ENCODE data around the gene SGSM1.

Gene SGSM1

GRCh38 chr22:24819487-24819886 lies 13.5 kb downstream of the SGSM1 start:
- H3K27me3 ChIP-seq (ENCODE audit: control insufficient read depth, low read length), result no peaks in the 10 kb centered on the region
- H3K27ac ChIP-seq (ENCODE audit: low read depth, low read length), result no peak overlapping the region
- no peaks in the 10 kb centered on the region for H3K4me1 ChIP-seq (ENCODE audit: control insufficient read depth, low read length)
- no peaks in the 10 kb centered on the region for H3K79me2 ChIP-seq (ENCODE audit: control insufficient read depth, low read length)
- no peak for TF ChIP-seq EZH2phosphoT487 (IDR thresholded peaks at IDR 0.05; ENCODE audit: borderline replicate concordance, low read length)
- TF ChIP-seq CTCF (IDR thresholded peaks at IDR 0.05; ENCODE audit: low read depth, low read length, poor library complexity, severe bottlenecking), result no peak
- H4K20me1 ChIP-seq (ENCODE audit: control insufficient read depth, insufficient read depth, low read depth, low read length), result no peaks in the 10 kb centered on the region
- H3K4me3 ChIP-seq (ENCODE audit: low read length), result no peak overlapping the region
- peaks cover 10% of the 10 kb centered on the region; the same call in 1 of the 2 replicates for H3K9me3 ChIP-seq (ENCODE audit: control insufficient read depth, insufficient read depth, low read length)
- no peaks in the 10 kb centered on the region for H3F3A ChIP-seq (ENCODE audit: control insufficient read depth, insufficient read depth)
- no peaks in the 10 kb centered on the region for H3K36me3 ChIP-seq (ENCODE audit: control insufficient read depth, low read length)
- no peaks in the 10 kb centered on the region for H3K9me2 ChIP-seq (replicated peaks; ENCODE audit: control insufficient read depth, low read length)
- H3K4me2 ChIP-seq (ENCODE audit: low read length), result no peak overlapping the region

DNA sequence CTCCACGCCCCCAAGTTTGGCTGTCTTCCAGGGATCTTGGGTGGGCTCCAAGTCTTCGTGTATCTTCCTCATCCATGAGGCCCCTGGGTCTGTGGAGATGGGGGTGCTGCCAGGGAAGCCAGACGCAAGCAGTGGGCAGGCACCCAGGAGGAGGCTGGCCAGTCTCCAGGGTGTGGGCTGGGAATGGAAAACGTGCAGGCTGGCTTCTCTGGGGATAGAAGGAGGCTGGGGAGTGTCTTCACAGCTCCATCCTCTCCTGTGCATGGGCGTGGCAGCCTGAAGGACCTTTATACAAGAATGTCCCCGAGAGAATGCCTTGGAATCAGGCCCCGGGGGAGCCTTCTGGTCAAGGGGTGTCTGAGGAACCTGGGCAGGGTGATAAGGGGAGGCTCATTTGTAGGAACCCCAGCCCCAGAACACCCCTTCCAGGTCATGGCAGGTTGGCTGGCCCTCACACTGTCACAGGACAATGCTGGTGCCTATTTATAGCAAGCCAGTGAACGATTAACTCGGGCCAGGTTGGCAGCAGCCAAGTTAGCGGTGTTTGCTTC lies 14.0 kb downstream of the SGSM1 start:
- H4K20me1 ChIP-seq (ENCODE audit: control insufficient read depth, insufficient read depth, low read depth, low read length), result no peaks in the 10 kb centered on the region
- no peaks in the 10 kb centered on the region for H3K9me2 ChIP-seq (replicated peaks; ENCODE audit: control insufficient read depth, low read length)
- H3K4me1 ChIP-seq (ENCODE audit: control insufficient read depth, low read length), result no peaks in the 10 kb centered on the region
- TF ChIP-seq CTCF (IDR thresholded peaks at IDR 0.05; ENCODE audit: low read depth, low read length, poor library complexity, severe bottlenecking) (no peak), EZH2phosphoT487 (IDR thresholded peaks at IDR 0.05; ENCODE audit: borderline replicate concordance, low read length) (no peak)
- no peak overlapping the region for H3K4me2 ChIP-seq (ENCODE audit: low read length)
- no peak overlapping the region for H3K27ac ChIP-seq (ENCODE audit: low read depth, low read length)
- H3K79me2 ChIP-seq (ENCODE audit: control insufficient read depth, low read length), result no peaks in the 10 kb centered on the region
- H3F3A ChIP-seq (ENCODE audit: control insufficient read depth, insufficient read depth), result no peaks in the 10 kb centered on the region
- H3K9me3 ChIP-seq (ENCODE audit: control insufficient read depth, insufficient read depth, low read length), result peaks cover 10% of the 10 kb centered on the region; the same call in 1 of the 2 replicates
- no peak overlapping the region for H3K4me3 ChIP-seq (ENCODE audit: low read length)
- no peaks in the 10 kb centered on the region for H3K27me3 ChIP-seq (ENCODE audit: control insufficient read depth, low read length)
- no peaks in the 10 kb centered on the region for H3K36me3 ChIP-seq (ENCODE audit: control insufficient read depth, low read length)

GRCh38 chr22:24822471-24822870 lies 16.5 kb downstream of the SGSM1 start:
- TF ChIP-seq EZH2phosphoT487 (IDR thresholded peaks at IDR 0.05; ENCODE audit: borderline replicate concordance, low read length), result no peak
- TF ChIP-seq CTCF (IDR thresholded peaks at IDR 0.05; ENCODE audit: low read depth, low read length, poor library complexity, severe bottlenecking), result no peak
- H3K4me2 ChIP-seq (ENCODE audit: low read length), result no peak overlapping the region
- no peaks in the 10 kb centered on the region for H3F3A ChIP-seq (ENCODE audit: control insufficient read depth, insufficient read depth)
- H3K4me3 ChIP-seq (ENCODE audit: low read length), result no peak overlapping the region
- H3K9me2 ChIP-seq (replicated peaks; ENCODE audit: control insufficient read depth, low read length), result no peaks in the 10 kb centered on the region
- no peaks in the 10 kb centered on the region for H3K36me3 ChIP-seq (ENCODE audit: control insufficient read depth, low read length)
- H3K79me2 ChIP-seq (ENCODE audit: control insufficient read depth, low read length), result no peaks in the 10 kb centered on the region
- H3K4me1 ChIP-seq (ENCODE audit: control insufficient read depth, low read length), result no peaks in the 10 kb centered on the region
- no peaks in the 10 kb centered on the region for H3K9me3 ChIP-seq (ENCODE audit: control insufficient read depth, insufficient read depth, low read length)
- no peaks in the 10 kb centered on the region for H4K20me1 ChIP-seq (ENCODE audit: control insufficient read depth, insufficient read depth, low read depth, low read length)
- no peak overlapping the region for H3K27ac ChIP-seq (ENCODE audit: low read depth, low read length)
- no peaks in the 10 kb centered on the region for H3K27me3 ChIP-seq (ENCODE audit: control insufficient read depth, low read length)

All from DOHH2 (cell line).